ENCODE measurements around the gene PRB2. TPM values are rescaled to one million over a fixed set of nuclear protein-coding genes. Genes with fewer than 3 reads are reported as not detected.

PRB2 gene
- total and polyA plus RNA-seq, 2 donors (not counting 1 experiment from before 2014, with no cell fraction given): not detected

- DNase-seq: no peak
- ChIA-PET CTCF (no interaction called here), POLR2A (no interaction called here)
- Histone ChIP-seq H3K36me3 (replicated peaks in 1 of 2; ENCODE audit: control extremely low read depth in 1 of 2, control insufficient read depth in 1 of 2, extremely low read depth in 1 of 2, insufficient read depth in 2 of 2, low read length in 1 of 2) (no peaks in the 10 kb centered on the region), H3K9me3 (ENCODE audit: control extremely low read depth in 1 of 3, control insufficient read depth in 2 of 3, insufficient read depth in 1 of 3, low read length in 2 of 3) (no peaks in the 10 kb centered on the region), H3K4me3 (ENCODE audit: control extremely low read depth in 1 of 5, extremely low read depth in 1 of 5, insufficient read depth in 1 of 5, low read depth in 2 of 5, low read length in 4 of 5) (no peak overlapping the region), H3K4me2 (replicated peaks; ENCODE audit: low read depth, low read length, poor library complexity, severe bottlenecking) (no peak overlapping the region), H3K4me1 (ENCODE audit: control insufficient read depth in 2 of 2, insufficient read depth in 2 of 2, low read length in 2 of 2) (no peaks in the 10 kb centered on the region), H3K79me2 (ENCODE audit: control insufficient read depth, insufficient read depth, low read length) (no peaks in the 10 kb centered on the region), H4K20me1 (ENCODE audit: control insufficient read depth, insufficient read depth, low read length, poor library complexity, severe bottlenecking) (no peaks in the 10 kb centered on the region), H3K9ac (ENCODE audit: low read length) (no peak overlapping the region), H3K27me3 (replicated peaks in 1 of 4; ENCODE audit: control extremely low read depth in 1 of 4, control insufficient read depth in 3 of 4, insufficient read depth in 4 of 4, low read length in 3 of 4) (no peaks in the 10 kb centered on the region), H2AFZ (ENCODE audit: insufficient read depth, low read depth, low read length, poor library complexity, severe bottlenecking) (no peak overlapping the region), H3K27ac (ENCODE audit: low read length in 2 of 2) (no peak overlapping the region)
- ATAC-seq (ENCODE audit: low read depth): no peak
- Mint-ChIP-seq H3K9me3 (ENCODE audit: insufficient read depth) (no peaks in the 10 kb centered on the region), H3K4me1 (no peaks in the 10 kb centered on the region), H3K27ac (no peak overlapping the region), H3K27me3 (no peaks in the 10 kb centered on the region), H3K4me3 (no peak overlapping the region)
- 86% methylated on average over 2 of the region's 4 CpGs for WGBS (ENCODE audit: insufficient coverage)
- intact Hi-C loops (cut with micrococcal nuclease): no loop called here
- no peak for TF ChIP-seq EZH2 (IDR thresholded peaks at IDR 0.05; ENCODE audit: borderline replicate concordance, insufficient read depth, low read depth, low read length, poor library complexity, severe bottlenecking)
- TF ChIP-seq, protein P1, sequence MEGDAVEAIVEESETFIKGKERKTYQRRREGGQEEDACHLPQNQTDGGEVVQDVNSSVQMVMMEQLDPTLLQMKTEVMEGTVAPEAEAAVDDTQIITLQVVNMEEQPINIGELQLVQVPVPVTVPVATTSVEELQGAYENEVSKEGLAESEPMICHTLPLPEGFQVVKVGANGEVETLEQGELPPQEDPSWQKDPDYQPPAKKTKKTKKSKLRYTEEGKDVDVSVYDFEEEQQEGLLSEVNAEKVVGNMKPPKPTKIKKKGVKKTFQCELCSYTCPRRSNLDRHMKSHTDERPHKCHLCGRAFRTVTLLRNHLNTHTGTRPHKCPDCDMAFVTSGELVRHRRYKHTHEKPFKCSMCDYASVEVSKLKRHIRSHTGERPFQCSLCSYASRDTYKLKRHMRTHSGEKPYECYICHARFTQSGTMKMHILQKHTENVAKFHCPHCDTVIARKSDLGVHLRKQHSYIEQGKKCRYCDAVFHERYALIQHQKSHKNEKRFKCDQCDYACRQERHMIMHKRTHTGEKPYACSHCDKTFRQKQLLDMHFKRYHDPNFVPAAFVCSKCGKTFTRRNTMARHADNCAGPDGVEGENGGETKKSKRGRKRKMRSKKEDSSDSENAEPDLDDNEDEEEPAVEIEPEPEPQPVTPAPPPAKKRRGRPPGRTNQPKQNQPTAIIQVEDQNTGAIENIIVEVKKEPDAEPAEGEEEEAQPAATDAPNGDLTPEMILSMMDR (IDR thresholded peaks at IDR 0.05): no peak
These were observed 38.3 kb upstream of the PRB2 start for GRCh38 chr12:11433664-11434063.

- no peak overlapping the region for H3K4me2 ChIP-seq (replicated peaks; ENCODE audit: low read depth, low read length, poor library complexity, severe bottlenecking)
- no peak overlapping the region for H3K27ac ChIP-seq (ENCODE audit: low read length in 2 of 2)
- no peaks in the 10 kb centered on the region for H3K27me3 Mint-ChIP-seq
- DNase-seq (no peak), ATAC-seq (ENCODE audit: low read depth) (no peak)
- no peaks in the 10 kb centered on the region for H3K4me1 Mint-ChIP-seq
- POLR2A ChIA-PET: no interaction called here
- intact Hi-C loops (cut with micrococcal nuclease): no loop called here
- no peak overlapping the region for H3K4me3 ChIP-seq (ENCODE audit: control extremely low read depth in 1 of 5, extremely low read depth in 1 of 5, insufficient read depth in 1 of 5, low read depth in 2 of 5, low read length in 4 of 5)
- no peak overlapping the region for H3K9ac ChIP-seq (ENCODE audit: low read length)
- H3K4me1 ChIP-seq (ENCODE audit: control insufficient read depth in 2 of 2, insufficient read depth in 2 of 2, low read length in 2 of 2): no peaks in the 10 kb centered on the region
- no peak overlapping the region for H3K4me3 Mint-ChIP-seq
- 54% methylated on average over 2 of the region's 4 CpGs for WGBS (ENCODE audit: insufficient coverage)
- no peaks in the 10 kb centered on the region for H4K20me1 ChIP-seq (ENCODE audit: control insufficient read depth, insufficient read depth, low read length, poor library complexity, severe bottlenecking)
- H3K36me3 ChIP-seq (replicated peaks in 1 of 2; ENCODE audit: control extremely low read depth in 1 of 2, control insufficient read depth in 1 of 2, extremely low read depth in 1 of 2, insufficient read depth in 2 of 2, low read length in 1 of 2): no peaks in the 10 kb centered on the region
- H3K27me3 ChIP-seq (replicated peaks in 1 of 4; ENCODE audit: control extremely low read depth in 1 of 4, control insufficient read depth in 3 of 4, insufficient read depth in 4 of 4, low read length in 3 of 4): no peaks in the 10 kb centered on the region
- TF ChIP-seq, protein P1 (IDR thresholded peaks at IDR 0.05): no peak
- TF ChIP-seq EZH2 (IDR thresholded peaks at IDR 0.05; ENCODE audit: borderline replicate concordance, insufficient read depth, low read depth, low read length, poor library complexity, severe bottlenecking): no peak
- CTCF ChIA-PET: no interaction called here
- H3K9me3 Mint-ChIP-seq (ENCODE audit: insufficient read depth): no peaks in the 10 kb centered on the region
- no peaks in the 10 kb centered on the region for H3K9me3 ChIP-seq (ENCODE audit: control extremely low read depth in 1 of 3, control insufficient read depth in 2 of 3, insufficient read depth in 1 of 3, low read length in 2 of 3)
- H3K79me2 ChIP-seq (ENCODE audit: control insufficient read depth, insufficient read depth, low read length): no peaks in the 10 kb centered on the region
- H3K27ac Mint-ChIP-seq: no peak overlapping the region
- no peak overlapping the region for H2AFZ ChIP-seq (ENCODE audit: insufficient read depth, low read depth, low read length, poor library complexity, severe bottlenecking)
These were observed 36.1 kb upstream of the PRB2 start for GRCh38 chr12:11431486-11431885.
